HG02610 (cell line): ENCODE data around the gene HELZ.
"Not testable (repeated sequence)": the region's sequence is repeated elsewhere in the genome, so short reads cannot be mapped to it uniquely, and the experiment has no call there.

ENCODE experiments used
- ATAC-seq: cut with Tn5 transposase; IDR thresholded peaks from one replicate; pipeline ENCODE4 v1.9.1; 2021; ENCODE audit warnings: mild to moderate bottlenecking, moderate library complexity; ENCODE audit not compliant: unreplicated experiment

The HELZ gene

DNA sequence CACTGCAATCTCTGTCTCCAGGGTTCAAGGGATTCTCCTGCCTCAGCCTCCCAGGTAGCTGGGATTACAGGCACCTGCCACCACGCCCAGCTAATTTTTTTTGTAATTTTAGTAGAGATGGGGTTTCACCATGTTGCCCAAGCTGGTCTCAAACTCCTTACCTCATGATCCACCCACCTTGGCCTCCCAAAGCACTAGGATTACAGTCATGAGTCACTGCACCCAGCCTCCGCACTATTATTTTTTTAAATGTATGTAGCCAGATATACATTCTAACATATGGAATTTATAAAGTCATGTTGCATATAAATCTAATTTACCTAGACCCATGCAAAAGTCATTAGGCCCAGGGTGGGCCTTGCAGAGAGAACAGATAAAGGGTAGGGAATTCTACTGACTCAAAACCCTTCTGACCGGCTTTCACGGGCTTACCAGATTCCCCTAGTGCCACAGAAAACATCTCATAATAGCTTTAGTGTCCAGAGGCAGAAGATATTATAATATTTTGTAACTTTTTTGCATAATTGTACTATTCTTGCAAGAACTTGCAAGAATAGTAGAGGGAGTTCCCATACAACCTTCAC lies 20.5 kb upstream of the HELZ start:
- no peak for ATAC-seq

DNA sequence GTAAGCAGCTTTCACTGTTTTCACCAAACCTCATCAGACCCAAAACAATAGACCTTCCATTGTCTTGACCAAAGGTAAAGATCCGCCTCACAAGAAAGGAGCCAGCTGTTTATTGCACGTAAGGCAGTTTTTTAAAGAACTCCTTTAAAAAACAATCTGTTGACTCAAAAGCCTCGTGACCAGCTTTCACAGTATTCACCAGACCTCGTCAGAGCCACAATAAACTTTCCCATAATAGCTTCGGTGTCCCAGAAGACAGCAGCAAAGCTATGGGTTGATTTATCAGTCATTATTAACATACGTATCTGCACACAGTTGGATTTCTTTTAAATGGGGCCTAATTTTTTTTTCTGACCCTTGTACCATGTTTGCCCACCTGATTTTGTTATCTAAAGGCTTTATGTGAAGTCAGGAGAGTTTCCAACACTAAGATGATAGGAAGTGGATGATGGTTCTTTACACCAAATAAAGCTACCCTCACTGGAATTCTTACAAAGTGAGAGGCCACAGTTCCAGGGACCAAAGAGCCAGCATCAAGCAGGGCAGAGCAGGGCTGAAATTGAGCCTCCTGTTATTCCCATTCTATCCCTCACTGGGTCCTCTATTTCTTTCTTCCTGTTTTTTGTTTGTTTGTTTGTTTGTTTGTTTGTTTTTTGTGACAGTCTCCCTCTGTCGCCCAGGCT lies 17.6 kb upstream of the HELZ start:
- ATAC-seq, result no peak

DNA sequence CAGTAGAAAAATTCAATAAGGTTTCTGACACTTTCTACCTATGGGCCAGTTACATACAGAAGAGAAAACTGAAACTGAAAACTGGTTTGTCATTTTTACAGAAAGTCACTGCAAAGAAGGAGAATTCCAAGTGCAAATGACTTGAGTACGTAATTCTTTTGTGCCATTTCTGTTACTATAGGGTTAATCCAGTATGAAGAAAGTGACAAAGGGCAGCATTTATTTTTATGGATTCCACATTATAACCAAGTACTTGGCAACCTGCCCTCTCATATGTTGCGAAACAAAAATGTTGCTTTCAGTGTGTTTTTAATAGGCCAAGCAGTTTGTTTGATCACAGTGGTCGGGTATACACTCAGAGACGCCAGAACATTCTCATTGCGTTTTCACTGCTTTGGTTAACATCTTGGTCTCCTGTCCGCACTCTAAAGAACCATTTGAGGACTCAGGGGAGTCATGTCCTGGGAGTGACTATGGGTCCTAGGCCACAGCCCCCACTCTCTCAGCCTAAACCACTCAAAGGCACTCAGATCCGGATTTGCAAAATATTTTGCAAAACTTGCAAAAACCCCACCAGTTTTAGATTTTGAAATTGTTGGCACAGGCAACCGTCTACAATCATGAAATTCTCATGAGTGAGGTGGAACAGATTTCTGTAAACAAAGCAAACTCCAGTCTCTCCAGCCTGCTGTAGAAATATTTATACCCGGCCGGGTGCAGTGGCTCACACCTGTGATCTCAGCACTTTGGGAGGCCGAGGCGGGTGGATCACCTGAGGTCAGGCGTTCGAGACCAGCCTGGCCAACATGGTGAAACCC lies 15.4 kb upstream of the HELZ start:
- ATAC-seq, result no peak

GRCh38 chr17:67258821-67259468 lies 13.9 kb upstream of the HELZ start:
- ATAC-seq, result no peak

DNA sequence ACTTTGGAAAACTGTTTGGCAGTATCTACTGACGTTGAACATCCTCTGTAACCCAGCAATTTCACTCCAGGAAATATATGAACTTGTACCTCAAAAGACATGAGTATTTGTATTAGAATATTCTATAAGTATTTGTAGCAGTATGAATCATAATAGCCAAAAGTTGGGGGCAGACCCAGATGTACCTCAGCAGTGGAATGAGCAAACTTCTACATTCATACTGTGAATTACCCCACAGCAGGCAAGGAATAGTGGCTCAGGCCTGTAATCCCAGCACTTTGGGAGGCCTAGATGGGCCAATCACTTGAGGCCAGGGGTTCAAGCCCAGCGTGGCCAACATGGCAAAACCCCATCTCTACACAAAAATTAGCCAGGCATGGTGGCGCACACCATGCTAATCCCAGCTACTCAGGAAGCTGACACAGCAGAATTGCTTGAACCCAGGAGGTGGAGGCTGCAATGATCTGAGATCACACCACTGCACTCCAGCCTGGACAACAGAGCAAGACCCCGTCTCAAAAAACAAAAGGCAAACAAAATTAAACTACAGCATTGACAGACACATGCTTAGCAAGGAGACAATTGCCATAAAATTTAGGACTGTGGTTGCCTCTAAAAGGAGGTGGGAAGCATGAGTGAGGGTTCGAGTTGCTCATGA lies 11.2 kb upstream of the HELZ start:
- no peak for ATAC-seq

DNA sequence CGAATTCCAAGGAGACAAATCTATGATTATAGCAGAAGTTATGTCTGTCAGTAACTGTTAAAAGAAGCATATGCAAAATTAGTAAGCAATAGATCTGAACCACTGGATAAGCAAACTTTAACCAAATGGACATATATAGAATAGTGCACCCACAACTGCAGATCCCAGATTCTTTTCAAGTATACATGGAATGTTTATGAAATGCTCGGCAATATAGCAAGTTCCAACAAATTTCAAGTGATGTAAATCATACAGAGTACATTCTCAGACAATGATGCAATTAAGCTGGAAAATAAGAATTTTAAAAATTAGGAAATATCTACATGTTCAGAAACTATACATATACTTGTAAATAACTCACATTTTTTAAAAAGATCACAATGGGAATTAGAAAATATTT lies 8.4 kb upstream of the HELZ start:
- ATAC-seq, result no peak

- not testable (repeated sequence) for ATAC-seq
Measured at GRCh38 chr17:67251586-67251985, 6.6 kb upstream of the HELZ start.

DNA sequence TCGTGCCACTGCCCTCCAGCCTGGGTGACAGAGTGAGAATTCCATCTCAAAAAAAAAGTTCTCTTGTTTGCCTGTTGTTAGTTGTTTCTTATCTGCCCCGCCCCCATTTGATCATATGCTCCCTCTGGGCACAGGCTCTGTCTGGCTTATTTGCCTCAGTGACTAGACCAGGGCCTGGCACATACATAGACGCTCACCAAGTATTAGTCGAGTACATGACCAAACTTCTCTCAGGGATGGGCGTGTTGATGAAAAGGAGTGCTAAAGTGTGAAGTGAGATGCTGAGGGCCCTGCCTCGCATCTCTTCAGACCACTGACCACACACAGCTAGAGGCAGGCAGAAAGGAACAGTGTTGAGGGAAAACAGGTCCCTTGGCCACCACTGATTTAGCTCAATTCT lies 3.3 kb upstream of the HELZ start:
- no peak for ATAC-seq

DNA sequence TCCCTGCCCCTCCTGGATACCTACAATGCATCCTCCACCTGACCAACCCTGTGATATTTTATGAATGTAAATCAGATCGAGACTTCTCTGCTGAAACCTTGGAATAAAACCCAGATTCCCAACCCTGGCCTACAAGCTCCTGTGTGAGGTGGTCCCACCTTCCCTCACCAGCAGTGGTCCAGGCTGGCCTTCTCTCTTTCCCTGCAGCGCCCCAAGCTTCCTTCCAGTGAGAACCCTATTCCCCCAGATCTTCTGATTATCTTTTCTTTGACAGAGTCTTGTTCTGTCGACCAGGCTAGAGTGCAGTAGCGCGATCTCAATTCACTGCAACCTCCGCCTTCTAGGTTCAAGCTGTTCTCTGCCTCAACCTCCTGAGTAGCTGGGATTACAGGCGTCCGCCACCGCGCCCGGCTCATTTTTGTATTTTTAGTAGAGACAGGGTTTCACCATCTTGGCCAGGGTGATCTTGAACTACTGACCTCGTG lies 2.5 kb upstream of the HELZ start:
- ATAC-seq, result no peak

DNA sequence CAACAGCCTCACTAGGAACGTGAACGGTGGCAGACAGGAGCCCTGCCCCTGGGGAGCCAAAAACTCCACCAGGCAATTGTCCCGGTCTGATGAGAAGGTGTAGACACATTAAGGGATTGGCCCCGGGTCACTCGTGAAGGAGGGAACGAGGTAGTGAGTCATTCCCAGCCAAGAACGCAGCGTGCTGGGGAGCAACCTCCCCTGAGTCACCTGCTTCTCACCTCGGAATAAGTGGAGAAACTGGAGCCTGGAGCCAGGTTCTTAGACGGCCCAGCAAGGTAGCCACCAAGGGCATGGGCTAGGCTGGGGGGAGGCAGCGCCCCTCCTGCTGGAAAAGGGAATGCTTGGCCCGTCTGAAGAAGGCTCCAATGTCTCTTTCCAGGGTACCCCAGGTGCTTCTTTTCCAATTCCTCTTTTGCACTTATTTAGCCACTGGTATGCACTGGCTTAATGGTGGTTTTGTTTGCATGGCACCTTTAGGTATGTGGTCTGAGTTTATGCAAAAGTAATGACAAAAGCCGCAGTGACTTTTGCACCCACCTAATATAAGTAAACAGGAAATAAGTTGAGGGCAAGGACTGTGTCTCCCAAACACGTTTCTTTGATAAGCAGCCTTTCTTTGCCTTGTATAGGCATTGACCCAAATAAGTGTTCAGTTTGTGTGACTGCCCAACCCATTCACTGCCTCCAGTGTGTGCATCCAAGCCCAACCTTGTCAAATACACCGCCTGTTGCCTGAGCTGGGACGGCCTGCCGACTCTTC lies 1.8 kb upstream of the HELZ start:
- peak; percentile 49 for ATAC-seq

DNA sequence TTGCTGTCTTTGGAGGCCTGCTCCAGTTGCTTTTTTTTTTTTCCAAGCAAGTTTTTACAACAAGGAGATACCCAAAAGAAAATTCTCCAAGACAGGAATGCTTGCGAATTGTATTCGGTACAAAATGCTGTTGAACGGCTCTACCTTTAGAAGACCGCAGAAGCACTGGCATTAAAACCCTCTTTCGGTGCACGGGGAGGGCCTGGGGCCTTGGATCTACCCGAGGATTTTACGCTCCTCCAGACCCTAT lies 1.3 kb upstream of the HELZ start:
- ATAC-seq, result no peak

DNA sequence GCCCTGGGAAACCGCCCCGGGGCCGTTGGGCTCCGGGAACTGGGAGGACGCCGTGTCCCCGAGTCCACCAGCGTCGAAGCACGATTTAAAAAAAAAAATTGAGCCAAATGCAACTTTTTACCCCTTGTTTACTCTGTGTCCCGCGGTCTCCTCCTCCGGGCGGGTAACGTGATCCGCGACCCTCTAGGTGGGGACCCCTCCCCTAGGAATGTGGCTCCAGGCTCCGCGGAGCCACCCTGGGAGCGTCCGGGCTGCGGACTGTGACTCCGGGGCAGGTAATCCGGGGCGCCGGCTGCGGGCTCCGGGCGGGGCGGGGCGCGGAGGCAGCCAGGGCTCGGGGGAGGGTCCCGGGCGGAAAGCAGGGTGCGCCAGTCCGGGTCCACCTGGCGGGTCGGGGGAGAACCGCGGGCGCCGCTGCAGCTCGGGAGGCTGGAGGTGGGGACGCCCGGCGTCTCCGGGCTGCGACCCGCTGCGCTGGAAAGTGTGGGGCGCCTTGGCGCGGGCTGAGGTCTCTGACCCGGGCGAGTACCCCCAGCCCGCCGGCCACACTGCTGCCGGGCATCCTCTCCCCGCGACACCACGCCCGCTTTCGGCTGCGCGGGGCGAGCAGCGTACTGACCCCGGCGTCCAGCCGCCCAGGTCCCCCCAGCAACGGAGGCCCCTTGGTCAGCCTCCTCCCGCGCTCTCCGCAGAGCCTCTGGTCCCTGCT lies 852 bp upstream of the HELZ start:
- no peak for ATAC-seq

GRCh38 chr17:67244431-67245072 lies 444 bp downstream of the HELZ start:
- ATAC-seq, result peak; percentile 29

GRCh38 chr17:67243284-67243683 lies 1.7 kb downstream of the HELZ start:
- ATAC-seq, result no peak

DNA sequence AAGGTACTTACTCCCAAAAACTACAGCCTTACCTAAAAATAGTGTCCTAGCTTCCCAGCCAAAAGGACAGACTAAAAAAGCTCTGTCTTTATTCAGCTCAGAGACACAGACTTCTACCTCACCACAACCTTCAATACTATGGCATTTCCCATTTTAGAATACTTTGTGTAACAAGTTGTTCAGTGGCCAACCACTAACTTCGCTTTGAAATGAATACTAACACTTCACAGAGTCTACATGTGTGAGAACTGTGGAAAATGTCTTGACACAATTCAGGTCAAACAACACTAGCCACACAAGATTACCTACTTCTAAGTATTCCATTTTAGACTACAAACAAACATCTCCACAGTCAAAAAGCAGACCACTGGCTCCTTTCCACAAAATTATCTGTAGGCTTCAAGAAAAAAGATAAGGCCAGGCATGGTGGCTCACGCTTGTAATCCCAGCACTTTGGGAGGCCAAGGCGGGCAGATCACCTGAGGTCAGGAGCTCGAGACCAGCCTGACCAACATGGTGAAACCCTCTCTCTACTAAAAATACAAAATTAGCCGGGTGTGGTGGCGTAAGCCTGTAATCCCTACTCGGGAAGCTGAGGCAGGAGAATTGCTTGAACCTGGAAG lies 3.2 kb downstream of the HELZ start:
- ATAC-seq, result no peak

DNA sequence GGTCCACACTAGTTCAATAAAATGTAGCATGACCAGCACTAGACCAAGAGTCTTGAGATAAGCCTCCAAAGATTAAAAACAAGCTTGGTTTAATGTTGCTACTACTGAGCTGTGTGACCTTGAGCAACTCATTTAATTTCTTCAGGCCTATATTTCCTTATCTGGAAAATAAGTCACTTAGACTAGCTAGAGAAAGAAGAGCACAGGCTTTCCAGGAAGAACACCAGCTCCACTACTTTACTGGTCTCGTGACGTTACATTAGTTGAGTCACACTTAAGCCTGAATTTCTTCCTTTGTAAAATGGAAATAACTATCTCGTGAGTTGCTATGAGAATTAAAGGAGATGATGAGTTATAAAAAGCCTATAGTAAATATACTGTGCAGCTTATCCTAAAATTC lies 5.4 kb downstream of the HELZ start:
- no peak for ATAC-seq

DNA sequence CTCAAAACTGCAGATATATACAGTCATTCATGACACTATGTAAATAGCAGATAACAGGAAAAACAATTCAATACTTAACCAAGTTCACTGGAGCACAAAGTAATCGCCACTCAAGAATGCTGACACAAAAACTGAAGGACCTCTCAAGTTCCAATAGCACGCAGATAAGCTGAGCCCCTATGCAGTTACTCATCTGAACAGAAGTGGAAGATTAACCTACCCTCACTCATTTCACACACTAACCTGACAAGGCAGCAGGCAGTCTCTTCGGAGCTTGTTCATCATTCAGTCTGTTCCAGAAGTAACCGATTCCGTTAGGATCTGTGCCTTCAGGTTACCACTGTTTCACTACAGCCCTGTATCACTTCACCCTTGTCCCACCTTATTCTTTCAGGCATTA lies 6.0 kb downstream of the HELZ start:
- ATAC-seq, result no peak

DNA sequence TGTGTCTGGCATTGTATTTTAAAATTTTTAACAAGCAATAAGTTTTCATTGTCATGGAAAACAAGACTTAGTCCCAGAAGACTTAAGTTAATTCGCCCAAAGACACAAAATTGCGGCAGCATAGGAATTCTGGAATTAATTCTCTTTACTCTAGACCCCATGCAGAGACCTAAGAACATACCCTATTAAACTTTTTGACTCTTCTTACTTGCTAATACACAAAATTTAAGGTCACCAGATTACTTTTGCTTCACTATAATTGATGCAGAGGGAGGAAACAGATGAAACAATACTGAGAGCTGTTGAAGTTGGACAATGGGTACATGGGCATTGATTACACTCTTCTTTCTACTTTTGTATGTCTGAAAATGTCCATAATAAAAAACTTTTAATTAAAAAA lies 12.6 kb downstream of the HELZ start:
- no peak for ATAC-seq
